ENCODE measurements around the gene PER1.
A peak's percentile ranks its signal among the peaks of the same experiment; 100 is the strongest.

Gene PER1

GRCh38 chr17:8124350-8125153 lies 27.7 kb downstream of the PER1 start:
- Histone ChIP-seq H3F3A (ENCODE audit: insufficient read depth) (peaks cover 18% of the 10 kb centered on the region), H4K20me1 (ENCODE audit: low read depth, low read length) (no peaks in the 10 kb centered on the region), H3K4me2 (ENCODE audit: low read depth, low read length, poor library complexity, severe bottlenecking) (peak overlapping the region; percentile 64), H3K36me3 (ENCODE audit: low read length) (no peaks in the 10 kb centered on the region), H3K4me3 (ENCODE audit: insufficient read depth, low read length, poor library complexity, severe bottlenecking) (no peak overlapping the region), H3K79me2 (ENCODE audit: insufficient read depth, low read length) (no peaks in the 10 kb centered on the region), H2AFZ (ENCODE audit: low read depth, low read length, severe bottlenecking) (no peak overlapping the region), H3K9me3 (ENCODE audit: insufficient read depth, low read length) (no peaks in the 10 kb centered on the region), H3K27me3 (ENCODE audit: low read length) (no peaks in the 10 kb centered on the region), H3K27ac (ENCODE audit: low read depth, low read length) (no peak overlapping the region), H3K9me2 (replicated peaks; ENCODE audit: insufficient read depth, low read length) (no peaks in the 10 kb centered on the region), H3K9ac (ENCODE audit: low read length) (no peak overlapping the region)
- TF ChIP-seq CTCF (IDR thresholded peaks at IDR 0.05; ENCODE audit: insufficient read depth, low read length, poor library complexity, severe bottlenecking): no peak
- TF ChIP-seq EZH2phosphoT487 (conservative IDR thresholded peaks at IDR 0.05; ENCODE audit: low read length): no peak

GRCh38 chr17:8123695-8124349 lies 28.4 kb downstream of the PER1 start, which contains the start of gene HES7:
Gene HES7, minus strand, starts transcription at chr17:8124106. Its CDS starts 22 bp downstream, at chr17:8124084.
- H4K20me1 ChIP-seq (ENCODE audit: low read depth, low read length): no peaks in the 10 kb centered on the region
- H3K9me2 ChIP-seq (replicated peaks; ENCODE audit: insufficient read depth, low read length): no peaks in the 10 kb centered on the region
- H3K4me2 ChIP-seq (ENCODE audit: low read depth, low read length, poor library complexity, severe bottlenecking): peak within 1 kb of the TSS; percentile 98
- H3K27me3 ChIP-seq (ENCODE audit: low read length): no peaks in the 10 kb centered on the region
- peak within 1 kb of the TSS; percentile 59 for H3K4me3 ChIP-seq (ENCODE audit: insufficient read depth, low read length, poor library complexity, severe bottlenecking)
- H3K9me3 ChIP-seq (ENCODE audit: insufficient read depth, low read length): no peaks in the 10 kb centered on the region
- no peaks in the 10 kb centered on the region for H3K36me3 ChIP-seq (ENCODE audit: low read length)
- no peaks in the 10 kb centered on the region for H3K79me2 ChIP-seq (ENCODE audit: insufficient read depth, low read length)
- H3F3A ChIP-seq (ENCODE audit: insufficient read depth): peaks cover 26% of the 10 kb centered on the region
- TF ChIP-seq EZH2phosphoT487 (conservative IDR thresholded peaks at IDR 0.05; ENCODE audit: low read length): no peak
- no peak for TF ChIP-seq CTCF (IDR thresholded peaks at IDR 0.05; ENCODE audit: insufficient read depth, low read length, poor library complexity, severe bottlenecking)
- no peak within 1 kb of the TSS for H2AFZ ChIP-seq (ENCODE audit: low read depth, low read length, severe bottlenecking)
- H3K9ac ChIP-seq (ENCODE audit: low read length): peak within 1 kb of the TSS; percentile 2; the same call in 1 of the 2 replicates
- no peak within 1 kb of the TSS for H3K27ac ChIP-seq (ENCODE audit: low read depth, low read length)

- peaks cover 27% of the 10 kb centered on the region for H3F3A ChIP-seq (ENCODE audit: insufficient read depth)
- H3K9ac ChIP-seq (ENCODE audit: low read length): peak overlapping the region; percentile 2; the same call in 1 of the 2 replicates
- H3K27me3 ChIP-seq (ENCODE audit: low read length): no peaks in the 10 kb centered on the region
Measured at GRCh38 chr17:8122924-8123694, 29.1 kb downstream of the PER1 start.

More at GRCh38 chr17:8122924-8123694, 29.1 kb downstream of the PER1 start:
- peak overlapping the region; percentile 59 for H3K4me3 ChIP-seq (ENCODE audit: insufficient read depth, low read length, poor library complexity, severe bottlenecking)
- H3K9me3 ChIP-seq (ENCODE audit: insufficient read depth, low read length): no peaks in the 10 kb centered on the region
- no peak for TF ChIP-seq CTCF (IDR thresholded peaks at IDR 0.05; ENCODE audit: insufficient read depth, low read length, poor library complexity, severe bottlenecking)
- no peak for TF ChIP-seq EZH2phosphoT487 (conservative IDR thresholded peaks at IDR 0.05; ENCODE audit: low read length)
- no peaks in the 10 kb centered on the region for H3K79me2 ChIP-seq (ENCODE audit: insufficient read depth, low read length)
- no peaks in the 10 kb centered on the region for H3K36me3 ChIP-seq (ENCODE audit: low read length)
- no peaks in the 10 kb centered on the region for H3K9me2 ChIP-seq (replicated peaks; ENCODE audit: insufficient read depth, low read length)
- H3K4me2 ChIP-seq (ENCODE audit: low read depth, low read length, poor library complexity, severe bottlenecking): peak overlapping the region; percentile 98
- H3K27ac ChIP-seq (ENCODE audit: low read depth, low read length): no peak overlapping the region
- no peak overlapping the region for H2AFZ ChIP-seq (ENCODE audit: low read depth, low read length, severe bottlenecking)
- H4K20me1 ChIP-seq (ENCODE audit: low read depth, low read length): no peaks in the 10 kb centered on the region
